Measurements from ENCODE around the gene LTV1. TPM values are rescaled to one million over a fixed set of nuclear protein-coding genes. Genes with fewer than 3 reads are reported as not detected.

LTV1 gene
- total RNA-seq, 2 experiments from 2014 or later: 20.8 to 22.0 TPM

DNA sequence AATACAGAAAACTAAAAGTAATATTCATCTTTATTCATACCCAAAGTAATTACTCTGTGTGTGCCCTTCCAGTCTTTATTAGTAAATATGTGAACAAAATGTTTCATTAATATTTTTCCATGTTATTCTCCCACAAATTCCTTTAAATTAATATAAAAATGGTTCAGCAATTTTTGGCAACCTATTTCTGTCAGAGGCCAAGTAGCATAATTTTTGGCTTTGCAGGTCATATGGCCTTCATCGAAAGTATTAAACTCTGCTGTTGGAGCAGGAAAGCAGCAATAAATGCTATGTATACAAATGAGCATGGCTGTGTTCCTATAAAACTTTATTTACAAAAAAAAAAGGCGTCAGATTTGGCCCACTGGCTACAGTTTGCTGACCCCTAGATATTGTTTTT lies 37.3 kb downstream of the LTV1 start:
- H3K27ac Mint-ChIP-seq: no peak overlapping the region

DNA sequence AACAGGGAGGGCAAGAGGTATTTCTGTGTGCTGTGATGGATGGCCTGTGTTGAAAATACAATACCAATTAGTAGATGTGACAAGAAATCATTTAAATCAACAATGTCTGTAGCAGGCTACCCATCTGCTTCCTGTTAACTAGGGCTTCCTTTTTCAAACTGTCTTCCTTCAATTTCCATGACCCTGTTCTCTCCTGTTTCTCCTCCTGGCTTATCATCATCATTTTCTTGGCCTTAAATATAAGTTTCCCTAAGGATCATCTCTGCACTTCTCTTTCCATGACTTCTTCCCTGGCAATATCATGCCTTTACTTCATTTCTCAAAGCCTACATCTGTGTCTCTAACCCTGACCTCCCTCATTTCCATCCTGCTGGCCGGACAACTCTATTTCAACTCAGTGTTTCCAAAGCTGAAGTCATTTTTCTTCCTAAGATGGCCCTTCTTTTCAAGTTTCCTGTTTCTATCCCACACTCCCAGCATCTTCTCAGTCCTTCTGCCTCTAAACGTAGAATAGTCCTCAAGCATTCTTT lies 39.3 kb downstream of the LTV1 start:
- H3K36me3 Mint-ChIP-seq: no peaks in the 10 kb centered on the region
- no peak for DNase-seq
- ATAC-seq (ENCODE audit: low read depth): no peak
- H3K27ac Mint-ChIP-seq: no peak overlapping the region
- POLR2A ChIA-PET: no interaction called here
- no peak overlapping the region for H3K4me3 Mint-ChIP-seq
- peaks cover 6% of the 10 kb centered on the region for H3K27me3 Mint-ChIP-seq
- peaks cover 2% of the 10 kb centered on the region for H3K9me3 Mint-ChIP-seq
- H3K4me1 Mint-ChIP-seq: no peaks in the 10 kb centered on the region

More for the DNA sequence above, 37.3 kb downstream of the LTV1 start:
- peaks cover 6% of the 10 kb centered on the region for H3K27me3 Mint-ChIP-seq
- H3K4me3 Mint-ChIP-seq: no peak overlapping the region
- H3K4me1 Mint-ChIP-seq: no peaks in the 10 kb centered on the region
- POLR2A ChIA-PET: no interaction called here
- DNase-seq (no peak), ATAC-seq (ENCODE audit: low read depth) (no peak)
- H3K9me3 Mint-ChIP-seq: peaks cover 5% of the 10 kb centered on the region
- no peaks in the 10 kb centered on the region for H3K36me3 Mint-ChIP-seq

DNA sequence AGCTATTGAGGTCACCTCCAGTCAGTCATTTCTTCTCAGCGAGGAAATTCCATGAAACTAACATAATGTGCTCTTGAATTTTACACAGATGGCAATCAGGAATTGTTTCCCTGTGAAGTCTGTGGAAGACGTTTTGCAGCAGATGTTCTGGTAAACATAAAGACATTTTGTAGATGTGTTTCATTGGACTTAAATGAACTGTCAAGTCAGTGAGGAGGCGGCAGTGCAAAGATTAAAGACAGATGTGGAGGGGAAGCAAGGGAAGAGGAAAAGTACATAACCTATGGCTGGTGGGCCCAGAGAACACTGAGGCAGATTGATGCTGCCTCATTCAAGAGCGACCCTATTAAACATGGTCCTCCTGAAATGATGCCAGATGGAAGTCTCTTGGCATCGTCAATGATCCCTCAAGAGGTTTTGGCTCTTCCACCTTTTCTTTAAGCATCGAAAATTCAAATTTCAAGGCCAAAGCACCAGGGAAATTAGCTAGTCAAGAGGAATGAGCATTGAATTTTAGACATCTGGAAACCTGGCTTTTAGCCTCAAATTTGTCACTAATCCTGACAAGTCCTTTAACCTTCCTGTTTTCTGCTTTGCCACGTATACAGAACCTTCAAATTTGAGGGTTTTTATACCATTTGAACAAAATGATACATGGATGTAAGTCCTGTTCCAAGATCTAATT lies 41.2 kb downstream of the LTV1 start:
- H3K27ac Mint-ChIP-seq: no peak overlapping the region
- peaks cover 4% of the 10 kb centered on the region for H3K27me3 Mint-ChIP-seq
- H3K9me3 Mint-ChIP-seq: peaks cover 1% of the 10 kb centered on the region
- DNase-seq (no peak), ATAC-seq (ENCODE audit: low read depth) (no peak)
- no peaks in the 10 kb centered on the region for H3K36me3 Mint-ChIP-seq
- no peaks in the 10 kb centered on the region for H3K4me1 Mint-ChIP-seq
- POLR2A ChIA-PET: no interaction called here
- no peak overlapping the region for H3K4me3 Mint-ChIP-seq

DNA sequence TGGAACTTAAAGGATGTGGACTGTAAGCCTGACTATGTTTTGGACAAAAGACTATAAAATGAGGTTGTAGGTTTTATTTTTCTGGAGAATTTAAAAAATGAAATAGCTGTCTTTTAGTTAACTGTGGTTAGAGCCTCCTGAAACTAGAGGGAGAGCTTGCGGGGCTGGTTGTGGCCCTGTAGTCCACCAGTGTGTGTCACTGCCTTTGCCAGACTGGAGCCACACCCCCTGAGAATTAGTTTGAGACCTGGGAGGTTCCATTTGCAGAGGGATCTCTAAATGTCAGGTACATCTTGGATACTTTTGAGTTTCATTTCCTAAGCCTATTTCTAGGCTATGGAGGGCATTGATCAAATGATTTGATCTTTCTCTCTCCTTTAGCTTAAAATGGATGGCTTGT lies 42.0 kb downstream of the LTV1 start:
- DNase-seq (no peak), ATAC-seq (ENCODE audit: low read depth) (no peak)
- Mint-ChIP-seq H3K36me3 (no peaks in the 10 kb centered on the region), H3K4me1 (no peaks in the 10 kb centered on the region), H3K27me3 (peaks cover 4% of the 10 kb centered on the region), H3K4me3 (no peak overlapping the region), H3K9me3 (peaks cover 1% of the 10 kb centered on the region), H3K27ac (no peak overlapping the region)
- POLR2A ChIA-PET: no interaction called here

DNA sequence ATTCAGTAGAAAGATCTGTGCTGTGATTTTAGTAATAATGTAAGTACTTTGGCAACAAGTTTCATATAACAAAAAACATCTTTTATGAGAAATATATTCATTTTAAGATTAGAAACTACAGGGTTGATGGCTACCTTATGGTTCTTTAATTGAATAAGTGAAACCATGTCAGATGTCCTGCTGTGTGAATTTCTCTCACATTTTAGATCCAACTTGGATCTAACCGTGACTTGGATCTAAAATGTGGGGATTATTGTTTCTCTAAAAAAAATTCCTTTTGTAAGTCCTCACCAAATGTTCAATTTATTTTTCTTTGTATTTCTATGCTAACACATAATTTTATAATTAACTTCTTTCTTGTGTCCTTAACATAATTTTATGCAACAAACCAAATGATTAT lies 51.5 kb downstream of the LTV1 start:
- H3K27me3 Mint-ChIP-seq: peaks cover 2% of the 10 kb centered on the region
- DNase-seq (no peak), ATAC-seq (ENCODE audit: low read depth) (no peak)
- no peaks in the 10 kb centered on the region for H3K36me3 Mint-ChIP-seq
- H3K4me3 Mint-ChIP-seq: no peak overlapping the region
- no peaks in the 10 kb centered on the region for H3K9me3 Mint-ChIP-seq
- no peak overlapping the region for H3K27ac Mint-ChIP-seq
- POLR2A ChIA-PET: no interaction called here
- no peaks in the 10 kb centered on the region for H3K4me1 Mint-ChIP-seq

DNA sequence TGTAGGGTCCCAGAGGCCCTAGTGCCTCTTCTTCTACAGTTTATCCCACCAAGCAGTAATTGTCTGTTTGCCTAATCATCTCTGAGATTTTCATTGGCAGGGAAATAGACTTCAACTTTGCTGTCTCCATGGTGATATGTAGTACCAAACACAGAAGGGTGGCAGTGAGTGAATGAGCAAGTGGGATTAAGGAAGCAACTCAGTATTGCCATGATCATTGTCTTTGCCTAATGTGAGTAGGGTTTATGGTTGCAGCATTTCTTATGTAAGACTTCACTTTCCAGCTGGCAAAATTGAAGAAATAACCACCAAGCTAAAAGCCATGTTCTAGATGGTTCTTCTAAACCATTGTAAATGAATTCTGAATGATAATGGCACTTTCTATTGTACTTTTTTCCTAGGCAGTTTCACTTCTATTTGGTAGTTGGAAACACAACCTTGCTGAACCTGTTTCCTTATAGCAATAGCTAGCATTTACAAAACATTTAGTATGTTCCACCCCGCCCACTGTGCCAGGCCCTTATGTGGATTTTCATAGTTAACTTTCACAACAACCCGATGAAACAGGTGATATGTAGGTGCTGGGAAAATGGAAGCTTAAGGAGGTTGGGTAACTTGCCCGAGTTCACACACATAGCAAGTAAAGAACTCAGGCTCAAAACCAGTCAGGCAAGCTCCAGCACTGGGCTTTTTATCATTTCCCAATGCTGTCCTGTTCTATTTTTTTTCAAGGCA lies 53.2 kb downstream of the LTV1 start:
- Mint-ChIP-seq H3K27me3 (peaks cover 2% of the 10 kb centered on the region), H3K9me3 (no peaks in the 10 kb centered on the region), H3K4me3 (no peak overlapping the region), H3K36me3 (no peaks in the 10 kb centered on the region), H3K4me1 (no peaks in the 10 kb centered on the region), H3K27ac (no peak overlapping the region)
- DNase-seq: no peak
- POLR2A ChIA-PET: no interaction called here
- no peak for ATAC-seq (ENCODE audit: low read depth)

DNA sequence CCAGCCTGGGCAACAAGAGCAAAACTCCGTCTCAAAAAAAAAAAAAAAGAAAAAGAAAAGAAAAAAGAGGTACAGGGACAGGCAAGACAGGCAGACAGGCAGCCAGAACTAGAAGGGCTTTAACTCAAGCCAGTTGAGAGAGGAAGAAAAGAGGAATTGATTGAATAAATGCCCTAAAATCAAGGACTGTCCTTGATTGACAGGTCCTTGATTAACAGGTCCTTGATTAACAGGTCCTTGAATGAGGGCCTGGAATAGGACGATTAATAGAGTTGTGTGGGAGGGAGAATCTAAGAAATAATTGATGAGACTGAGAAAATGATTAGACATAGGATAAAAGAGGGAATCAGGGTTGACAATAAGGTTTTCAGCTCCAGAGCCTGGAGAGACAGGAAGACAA lies 57.2 kb downstream of the LTV1 start:
- no peaks in the 10 kb centered on the region for H3K36me3 Mint-ChIP-seq
- H3K9me3 Mint-ChIP-seq: peaks cover 3% of the 10 kb centered on the region
- H3K27ac Mint-ChIP-seq: no peak overlapping the region
- DNase-seq (no peak), ATAC-seq (ENCODE audit: low read depth) (no peak)
- no peaks in the 10 kb centered on the region for H3K4me1 Mint-ChIP-seq
- H3K27me3 Mint-ChIP-seq: no peaks in the 10 kb centered on the region
- POLR2A ChIA-PET: interaction anchor here (0.7 kb wide), 1 partner anchor 293 kb away, joined by 4 read pairs; no protein-coding TSS in a partner anchor
- no peak overlapping the region for H3K4me3 Mint-ChIP-seq

DNA sequence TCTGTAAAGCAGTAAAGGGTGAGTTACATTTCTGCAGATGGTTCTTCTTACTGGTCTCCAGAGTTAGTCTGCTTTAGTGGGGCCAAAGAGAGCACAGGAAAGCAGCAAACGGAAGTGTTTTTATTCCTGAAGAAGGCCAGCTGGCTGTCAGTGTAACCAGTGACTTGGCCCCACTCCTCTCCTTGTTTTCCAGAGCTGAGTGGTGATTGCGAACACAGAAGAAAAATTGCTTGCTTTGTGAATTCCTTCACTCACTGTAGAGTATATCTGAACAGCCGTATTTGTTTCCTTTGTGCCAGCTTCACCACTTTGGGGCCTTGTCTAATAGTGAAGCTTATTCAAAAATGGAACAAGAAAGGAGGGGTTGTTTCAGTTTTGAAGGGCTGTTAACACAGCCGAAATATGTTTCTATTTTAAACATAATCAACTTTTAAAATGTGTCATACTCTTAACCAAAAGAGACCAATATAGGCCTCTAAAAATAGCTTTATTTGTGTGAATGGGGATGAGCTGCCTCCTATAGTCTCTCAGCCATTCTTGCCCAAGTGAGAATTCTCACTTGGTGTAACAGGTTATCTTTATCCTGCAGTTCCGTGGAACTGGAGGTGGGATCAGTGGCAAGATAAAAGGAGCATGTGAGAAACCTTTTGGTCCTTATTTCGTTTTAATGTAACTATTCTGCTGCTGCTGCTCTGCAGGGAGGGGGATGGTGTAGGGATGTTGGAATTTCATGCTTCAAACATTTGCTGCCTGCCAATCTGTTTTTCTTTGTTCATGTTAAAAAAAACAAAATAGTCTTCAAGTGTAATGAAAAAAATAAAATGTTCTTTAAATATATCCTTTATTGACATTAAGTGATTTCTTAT lies 59.0 kb downstream of the LTV1 start:
- no peak for DNase-seq
- H3K4me1 Mint-ChIP-seq: no peaks in the 10 kb centered on the region
- peaks cover 3% of the 10 kb centered on the region for H3K9me3 Mint-ChIP-seq
- H3K27ac Mint-ChIP-seq: no peak overlapping the region
- ATAC-seq (ENCODE audit: low read depth): no peak
- H3K4me3 Mint-ChIP-seq: no peak overlapping the region
- POLR2A ChIA-PET: no interaction called here
- H3K27me3 Mint-ChIP-seq: no peaks in the 10 kb centered on the region
- no peaks in the 10 kb centered on the region for H3K36me3 Mint-ChIP-seq

DNA sequence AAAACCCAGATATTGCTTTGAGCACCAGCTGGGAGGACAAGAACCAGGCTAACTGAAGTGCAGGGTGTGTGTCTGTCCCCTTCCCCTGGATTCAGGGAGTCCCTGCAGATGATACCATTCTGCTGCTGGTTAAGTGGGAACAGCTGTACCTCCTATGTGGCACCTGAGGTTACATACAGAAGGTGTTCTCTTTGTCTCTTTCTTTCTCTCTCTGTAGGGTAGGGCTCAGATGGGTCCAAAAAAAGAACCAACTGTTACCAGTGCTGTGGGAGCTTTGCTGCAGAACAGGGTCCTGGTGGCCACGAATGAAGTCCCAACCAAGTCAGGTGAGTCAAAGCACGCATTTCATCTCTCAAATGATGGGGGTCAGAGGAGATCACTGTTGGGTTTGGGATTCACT lies 59.7 kb downstream of the LTV1 start:
- no peak overlapping the region for H3K4me3 Mint-ChIP-seq
- H3K9me3 Mint-ChIP-seq: peaks cover 3% of the 10 kb centered on the region
- no peak for ATAC-seq (ENCODE audit: low read depth)
- POLR2A ChIA-PET: no interaction called here
- H3K27me3 Mint-ChIP-seq: no peaks in the 10 kb centered on the region
- no peak for DNase-seq
- no peaks in the 10 kb centered on the region for H3K4me1 Mint-ChIP-seq
- no peaks in the 10 kb centered on the region for H3K36me3 Mint-ChIP-seq
- H3K27ac Mint-ChIP-seq: no peak overlapping the region

DNA sequence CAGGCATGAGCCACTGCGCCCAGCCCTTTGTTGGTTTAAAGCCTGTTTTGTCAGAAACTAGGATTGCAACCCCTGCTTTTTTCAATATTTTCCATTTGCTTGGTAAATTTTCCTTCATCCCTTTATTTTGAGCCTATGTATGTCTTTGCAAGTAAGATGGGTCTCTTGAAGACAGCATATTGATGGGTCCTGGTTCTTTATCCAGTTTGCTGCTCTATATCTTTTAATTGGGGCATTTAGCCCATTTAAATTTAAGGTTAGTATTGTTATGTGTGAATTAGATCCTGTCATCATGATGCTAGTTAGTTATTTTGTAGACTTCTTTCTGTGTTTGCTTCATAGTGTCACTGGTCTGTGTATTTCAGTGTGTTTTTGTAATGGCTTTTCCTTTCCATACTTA lies 67.9 kb downstream of the LTV1 start:
- H3K4me1 Mint-ChIP-seq: no peaks in the 10 kb centered on the region
- H3K27me3 Mint-ChIP-seq: peaks cover 3% of the 10 kb centered on the region
- no peak overlapping the region for H3K27ac Mint-ChIP-seq
- peaks cover 2% of the 10 kb centered on the region for H3K9me3 Mint-ChIP-seq
- POLR2A ChIA-PET: no interaction called here
- H3K36me3 Mint-ChIP-seq: peaks cover 3% of the 10 kb centered on the region
- ATAC-seq (ENCODE audit: low read depth) (no peak), DNase-seq (no peak)
- H3K4me3 Mint-ChIP-seq: no peak overlapping the region

DNA sequence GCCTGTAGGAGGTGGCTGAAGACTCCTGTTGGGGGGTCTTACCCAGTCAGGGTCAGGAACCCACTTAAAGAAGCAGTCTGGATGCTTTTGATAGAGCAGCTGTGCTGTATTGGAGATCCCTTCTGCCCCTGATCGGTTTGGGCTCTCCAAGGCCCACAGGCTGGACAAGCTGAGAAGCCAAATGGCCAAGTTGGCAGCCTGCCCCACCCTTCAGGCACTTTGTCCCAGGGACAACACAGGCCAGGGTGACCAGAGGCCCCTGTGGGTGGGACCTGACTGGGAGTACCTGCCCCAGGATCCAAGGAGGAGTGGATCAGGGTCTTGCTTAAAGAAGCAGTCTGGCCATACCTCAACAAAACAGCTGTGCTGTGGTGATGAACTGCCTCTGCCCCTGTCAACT lies 69.5 kb downstream of the LTV1 start:
- Mint-ChIP-seq H3K9me3 (peaks cover 2% of the 10 kb centered on the region), H3K36me3 (peaks cover 3% of the 10 kb centered on the region), H3K27ac (no peak overlapping the region), H3K4me3 (no peak overlapping the region), H3K4me1 (no peaks in the 10 kb centered on the region), H3K27me3 (peaks cover 3% of the 10 kb centered on the region)
- POLR2A ChIA-PET: no interaction called here
- ATAC-seq (ENCODE audit: low read depth) (no peak), DNase-seq (no peak)
